ENCODE results near the gene EBPL.
A peak's percentile ranks its signal among the peaks of the same experiment; 100 is the strongest.

The EBPL gene

GRCh38 chr13:49694446-49694845 is 3.2 kb upstream of the EBPL start:
- DNase-seq, result no peak
- Histone ChIP-seq H3K4me3 (ENCODE audit: low read depth, low read length) (no peak overlapping the region), H3K27ac (no peak overlapping the region), H3K9me3 (ENCODE audit: severe bottlenecking) (no peaks in the 10 kb centered on the region), H3K36me3 (no peaks in the 10 kb centered on the region), H3K27me3 (ENCODE audit: insufficient read depth, low read depth, severe bottlenecking) (no peaks in the 10 kb centered on the region)
- TF ChIP-seq CTCF (IDR thresholded peaks at IDR 0.05; ENCODE audit: low read depth, low read length), result no peak

- H3K27ac ChIP-seq, result no peak overlapping the region
- H3K4me3 ChIP-seq (ENCODE audit: low read depth, low read length), result no peak overlapping the region
- DNase-seq, result no peak
- no peaks in the 10 kb centered on the region for H3K27me3 ChIP-seq (ENCODE audit: insufficient read depth, low read depth, severe bottlenecking)
- no peaks in the 10 kb centered on the region for H3K9me3 ChIP-seq (ENCODE audit: severe bottlenecking)
- TF ChIP-seq CTCF (IDR thresholded peaks at IDR 0.05; ENCODE audit: low read depth, low read length), result no peak
- no peaks in the 10 kb centered on the region for H3K36me3 ChIP-seq
These were observed 2.6 kb upstream of the EBPL start for GRCh38 chr13:49693877-49694276.

- Histone ChIP-seq H3K36me3 (no peaks in the 10 kb centered on the region), H3K9me3 (ENCODE audit: severe bottlenecking) (no peaks in the 10 kb centered on the region), H3K27me3 (ENCODE audit: insufficient read depth, low read depth, severe bottlenecking) (no peaks in the 10 kb centered on the region), H3K4me3 (ENCODE audit: low read depth, low read length) (no peak overlapping the region), H3K27ac (no peak overlapping the region)
- TF ChIP-seq CTCF (IDR thresholded peaks at IDR 0.05; ENCODE audit: low read depth, low read length), result no peak
- no peak for DNase-seq
These were observed 2.0 kb upstream of the EBPL start for GRCh38 chr13:49693191-49693733.

- peak overlapping the region; percentile 68 for H3K27ac ChIP-seq
- no peak for TF ChIP-seq CTCF (IDR thresholded peaks at IDR 0.05; ENCODE audit: low read depth, low read length)
- no peak for DNase-seq
These were observed 922 bp downstream of the EBPL start for GRCh38 chr13:49690133-49690994.

GRCh38 chr13:49683489-49683888 is 7.8 kb downstream of the EBPL start:
- Histone ChIP-seq H3K4me3 (ENCODE audit: low read depth, low read length) (no peak overlapping the region), H3K9me3 (ENCODE audit: severe bottlenecking) (no peaks in the 10 kb centered on the region), H3K36me3 (no peaks in the 10 kb centered on the region; the same call in 1 of the 2 replicates), H3K27ac (no peak overlapping the region), H3K27me3 (ENCODE audit: insufficient read depth, low read depth, severe bottlenecking) (no peaks in the 10 kb centered on the region)
- no peak for TF ChIP-seq CTCF (IDR thresholded peaks at IDR 0.05; ENCODE audit: low read depth, low read length)
- DNase-seq, result no peak

More at GRCh38 chr13:49690133-49690994, 922 bp downstream of the EBPL start:
- Histone ChIP-seq H3K27me3 (ENCODE audit: insufficient read depth, low read depth, severe bottlenecking) (no peaks in the 10 kb centered on the region), H3K4me3 (ENCODE audit: low read depth, low read length) (peak overlapping the region; percentile 69), H3K9me3 (ENCODE audit: severe bottlenecking) (no peaks in the 10 kb centered on the region), H3K36me3 (no peaks in the 10 kb centered on the region; the same call in 1 of the 2 replicates)
